Bronchial epithelial cell (primary cell): ENCODE results near the gene TCP1. TPM values are rescaled to one million over a fixed set of nuclear protein-coding genes. Genes with fewer than 3 reads are reported as not detected.

Source experiments
- DNase-seq: peaks from one replicate; pipeline ENCODE4 v3.0.0-alpha.2; 2010; ENCODE audit warnings: low read depth
- FAIRE-seq: peaks from 2 replicates; lab custom pipeline; 2011; peaks lifted over from hg19 to GRCh38; lab: Jason Lieb, UNC
- H3K27me3 ChIP-seq: 2 replicates; pipeline ENCODE4 v1.5.1; 2011; ENCODE audit warnings: low read length; ENCODE audit not compliant: control insufficient read depth, insufficient read depth
- H3K36me3 ChIP-seq: 2 replicates; pipeline ENCODE4 v1.5.1; 2011; ENCODE audit warnings: low read length; ENCODE audit not compliant: control insufficient read depth, insufficient read depth
- H3K4me3 ChIP-seq: 2 replicates; pipeline ENCODE4 v1.5.1; 2011; ENCODE audit warnings: mild to moderate bottlenecking, low read depth, low read length, control low read depth
- total RNA-seq: library from RNA; depleted of rRNA; stranded (reverse); fragments of >200 nt; gene quantifications from 2 replicates; pipeline ENCODE4 v1.2.1, GENCODE V29; 2014
- TF ChIP-seq, protein P1 (sequence below): IDR thresholded peaks from 2 replicates; pipeline ENCODE4 v1.5.1; 2011; ENCODE audit warnings: mild to moderate bottlenecking, moderate library complexity, low read length, control low read depth, inconsistent platforms; ENCODE audit not compliant: insufficient read depth, severe bottlenecking

Gene TCP1
- total RNA-seq, 1 donor from 2014 or later, result 202 TPM

GRCh38 chr6:159778131-159778530, 11.3 kb downstream of the TCP1 start:
- peaks cover 18% of the 10 kb centered on the region for H3K36me3 ChIP-seq
- no peak for FAIRE-seq

GRCh38 chr6:159777240-159777904, 12.0 kb downstream of the TCP1 start:
- H3K4me3 ChIP-seq, result no peak overlapping the region
- FAIRE-seq, result no peak
- DNase-seq, result no peak
- H3K36me3 ChIP-seq, result peaks cover 13% of the 10 kb centered on the region
- no peaks in the 10 kb centered on the region for H3K27me3 ChIP-seq
- TF ChIP-seq, protein P1, sequence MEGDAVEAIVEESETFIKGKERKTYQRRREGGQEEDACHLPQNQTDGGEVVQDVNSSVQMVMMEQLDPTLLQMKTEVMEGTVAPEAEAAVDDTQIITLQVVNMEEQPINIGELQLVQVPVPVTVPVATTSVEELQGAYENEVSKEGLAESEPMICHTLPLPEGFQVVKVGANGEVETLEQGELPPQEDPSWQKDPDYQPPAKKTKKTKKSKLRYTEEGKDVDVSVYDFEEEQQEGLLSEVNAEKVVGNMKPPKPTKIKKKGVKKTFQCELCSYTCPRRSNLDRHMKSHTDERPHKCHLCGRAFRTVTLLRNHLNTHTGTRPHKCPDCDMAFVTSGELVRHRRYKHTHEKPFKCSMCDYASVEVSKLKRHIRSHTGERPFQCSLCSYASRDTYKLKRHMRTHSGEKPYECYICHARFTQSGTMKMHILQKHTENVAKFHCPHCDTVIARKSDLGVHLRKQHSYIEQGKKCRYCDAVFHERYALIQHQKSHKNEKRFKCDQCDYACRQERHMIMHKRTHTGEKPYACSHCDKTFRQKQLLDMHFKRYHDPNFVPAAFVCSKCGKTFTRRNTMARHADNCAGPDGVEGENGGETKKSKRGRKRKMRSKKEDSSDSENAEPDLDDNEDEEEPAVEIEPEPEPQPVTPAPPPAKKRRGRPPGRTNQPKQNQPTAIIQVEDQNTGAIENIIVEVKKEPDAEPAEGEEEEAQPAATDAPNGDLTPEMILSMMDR, result no peak

More at GRCh38 chr6:159778131-159778530, 11.3 kb downstream of the TCP1 start:
- Histone ChIP-seq H3K27me3 (no peaks in the 10 kb centered on the region), H3K4me3 (no peak overlapping the region)
- no peak for DNase-seq
- TF ChIP-seq, protein P1, result no peak

DNA sequence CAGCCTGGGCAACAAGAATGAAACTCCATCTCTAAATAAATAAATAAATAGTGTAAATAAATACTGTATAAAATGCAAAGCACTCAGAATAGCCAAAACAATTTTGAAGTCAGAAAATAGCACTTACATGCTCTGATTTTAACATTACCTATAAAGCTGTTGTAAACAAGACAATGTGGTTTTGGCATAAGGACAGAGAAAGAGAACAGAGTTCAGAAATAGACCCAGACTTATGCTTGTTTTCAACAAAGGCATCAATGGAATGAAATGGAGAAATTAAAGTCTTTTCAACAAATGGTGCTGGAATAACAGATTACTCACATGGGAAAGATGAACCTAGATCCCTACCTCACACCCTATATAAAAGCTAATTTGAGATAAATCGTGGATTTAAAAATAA, 17.2 kb downstream of the TCP1 start:
- DNase-seq, result no peak
- TF ChIP-seq, protein P1, result no peak
- H3K27me3 ChIP-seq, result no peaks in the 10 kb centered on the region
- H3K4me3 ChIP-seq, result no peak overlapping the region
- no peak for FAIRE-seq
- H3K36me3 ChIP-seq, result peaks cover 11% of the 10 kb centered on the region

- H3K36me3 ChIP-seq, result peaks cover 11% of the 10 kb centered on the region
- FAIRE-seq (no peak), DNase-seq (no peak)
- no peak overlapping the region for H3K4me3 ChIP-seq
- no peaks in the 10 kb centered on the region for H3K27me3 ChIP-seq
- TF ChIP-seq, protein P1, result no peak
Observed at GRCh38 chr6:159769470-159769869, 19.9 kb downstream of the TCP1 start.

DNA sequence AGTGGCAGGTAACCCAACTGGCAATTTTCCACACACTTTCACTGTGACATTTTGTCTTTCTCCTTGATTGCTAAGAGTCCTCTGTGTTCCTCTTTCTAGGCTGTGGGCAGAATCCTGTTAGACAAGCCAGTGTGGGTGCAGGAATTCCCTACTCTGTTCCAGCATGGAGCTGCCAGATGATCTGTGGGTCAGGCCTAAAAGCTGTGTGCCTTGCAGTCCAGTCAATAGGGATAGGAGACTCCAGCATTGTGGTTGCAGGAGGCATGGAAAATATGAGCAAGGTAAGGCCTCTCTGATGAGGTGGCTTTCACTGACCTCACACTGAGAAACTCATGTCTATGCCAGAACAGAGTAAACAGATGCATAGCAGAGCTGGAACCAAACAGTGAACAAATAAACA, 22.5 kb downstream of the TCP1 start:
- H3K36me3 ChIP-seq, result peaks cover 11% of the 10 kb centered on the region
- no peaks in the 10 kb centered on the region for H3K27me3 ChIP-seq
- FAIRE-seq (no peak), DNase-seq (no peak)
- TF ChIP-seq, protein P1, result no peak
- no peak overlapping the region for H3K4me3 ChIP-seq
